ENCODE data around the gene INTS2. TPM values are rescaled to one million over a fixed set of nuclear protein-coding genes. Genes with fewer than 3 reads are reported as not detected.
"Not testable (repeated sequence)": the region's sequence is repeated elsewhere in the genome, so short reads cannot be mapped to it uniquely, and the experiment has no call there.

The INTS2 gene
- total RNA-seq, 2 donors from 2014 or later: 10.3 to 10.8 TPM

DNA sequence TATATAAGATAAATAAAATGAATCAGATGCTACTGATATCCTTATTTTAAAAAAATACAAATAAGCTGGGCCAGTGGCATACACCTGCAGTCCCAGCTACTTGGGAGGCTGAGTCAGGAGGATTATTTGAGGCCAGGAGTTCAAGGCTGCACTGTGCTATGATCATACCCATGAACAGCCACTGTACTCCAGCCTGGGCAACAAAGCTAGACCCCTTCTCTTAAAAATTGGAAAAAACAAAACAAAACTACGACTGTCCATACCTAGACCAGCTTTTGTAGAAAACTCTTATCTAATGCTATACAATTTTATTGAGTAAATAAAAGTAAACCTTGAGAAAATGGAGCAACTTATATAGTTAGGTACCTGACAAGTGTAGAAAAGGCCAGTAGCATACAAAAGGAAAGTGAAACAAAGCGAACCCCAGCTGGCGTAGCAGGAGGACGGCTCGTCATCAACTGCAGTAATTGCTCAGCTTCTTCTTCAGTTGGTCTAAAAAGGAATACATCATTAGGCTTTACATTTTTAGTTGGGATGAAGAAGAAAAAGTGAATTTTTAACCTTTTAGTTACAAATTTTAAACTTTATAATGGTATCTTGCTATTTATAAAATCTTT is 23.6 kb downstream of the INTS2 start:
- ATAC-seq (no peak), DNase-seq (no peak)
- intact Hi-C loops (cut with DNase I): no loop called here

- DNase-seq (no peak), ATAC-seq (no peak)
- intact Hi-C loops (cut with DNase I): no loop called here
Observed at GRCh38 chr17:61903251-61903650, 24.5 kb downstream of the INTS2 start.

- ATAC-seq: no peak
- DNase-seq: no peak
- intact Hi-C loops (cut with DNase I): no loop called here
Observed at GRCh38 chr17:61897548-61898180, 30.1 kb downstream of the INTS2 start.

- intact Hi-C loops (cut with DNase I): no loop called here
- ATAC-seq (no peak), DNase-seq (no peak)
Observed at GRCh38 chr17:61895391-61895790, 32.4 kb downstream of the INTS2 start.

DNA sequence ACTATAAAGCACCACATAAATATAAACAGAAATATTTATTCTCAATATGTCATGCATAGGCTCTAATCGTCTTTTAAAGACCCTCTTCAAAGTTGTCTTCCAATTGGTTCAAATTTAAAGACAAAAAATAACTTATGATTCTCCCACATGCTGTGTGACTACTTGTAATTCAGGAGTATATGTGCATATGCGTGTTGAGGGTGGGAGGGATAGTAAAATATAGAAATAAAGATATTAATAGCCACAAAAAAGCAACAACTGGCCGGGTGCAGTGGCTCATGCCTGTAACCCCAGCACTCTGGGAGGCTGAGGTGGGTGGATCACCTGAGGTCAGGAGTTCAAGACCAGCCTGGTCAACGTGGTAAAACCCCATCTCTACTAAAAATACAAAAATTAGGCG is 33.5 kb downstream of the INTS2 start:
- intact Hi-C loops (cut with DNase I); ATAC-seq; DNase-seq: not testable (repeated sequence)

DNA sequence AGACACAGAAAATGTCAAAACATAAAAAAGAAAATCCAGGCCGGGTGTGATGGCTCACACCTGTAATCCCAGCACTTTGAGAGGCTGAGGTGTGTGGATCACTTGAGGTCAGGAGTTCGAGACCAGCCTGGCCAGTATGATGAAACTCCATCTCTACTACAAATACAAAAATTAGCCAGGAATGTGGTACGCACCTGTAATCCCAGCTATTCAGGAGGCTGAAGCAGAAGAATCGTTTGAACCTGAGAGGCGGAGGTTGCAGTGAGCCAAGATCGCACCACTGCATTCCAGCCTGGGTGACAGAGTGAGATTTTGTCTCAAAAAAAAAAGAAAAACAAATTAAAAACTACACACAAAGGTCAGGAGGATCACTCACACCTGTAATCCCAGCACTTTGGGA is 40.0 kb downstream of the INTS2 start:
- intact Hi-C loops (cut with DNase I): not testable (repeated sequence)

GRCh38 chr17:61885865-61886264 is 41.9 kb downstream of the INTS2 start:
- ATAC-seq; DNase-seq; intact Hi-C loops (cut with DNase I): not testable (repeated sequence)

More for the DNA sequence above, 40.0 kb downstream of the INTS2 start:
- not testable (repeated sequence) for DNase-seq, ATAC-seq

DNA sequence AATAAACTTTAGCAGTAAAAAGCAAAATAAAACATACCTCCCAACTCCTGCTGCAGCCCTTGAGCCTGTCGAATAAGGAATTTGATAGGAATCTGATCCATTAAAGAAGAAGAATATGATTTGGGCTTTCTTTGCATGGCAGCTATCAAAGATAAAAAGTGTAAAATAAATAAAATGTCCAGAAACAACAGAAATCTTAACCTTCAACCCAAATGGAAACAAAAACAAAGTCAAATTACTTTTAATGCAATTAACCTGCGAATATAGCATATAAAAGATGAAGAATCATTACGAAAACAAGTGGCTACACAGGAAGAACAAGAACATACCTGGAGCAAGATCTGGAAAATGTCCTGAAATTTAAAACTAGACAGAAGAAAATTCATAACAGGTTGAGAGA is 42.9 kb downstream of the INTS2 start:
- no peak for ATAC-seq

GRCh38 chr17:61880589-61881102 is 47.1 kb downstream of the INTS2 start:
- DNase-seq (no peak), ATAC-seq (no peak)
- intact Hi-C loops (cut with DNase I): no loop called here

More for the DNA sequence above, 42.9 kb downstream of the INTS2 start:
- intact Hi-C loops (cut with DNase I): no loop called here
- DNase-seq: no peak

DNA sequence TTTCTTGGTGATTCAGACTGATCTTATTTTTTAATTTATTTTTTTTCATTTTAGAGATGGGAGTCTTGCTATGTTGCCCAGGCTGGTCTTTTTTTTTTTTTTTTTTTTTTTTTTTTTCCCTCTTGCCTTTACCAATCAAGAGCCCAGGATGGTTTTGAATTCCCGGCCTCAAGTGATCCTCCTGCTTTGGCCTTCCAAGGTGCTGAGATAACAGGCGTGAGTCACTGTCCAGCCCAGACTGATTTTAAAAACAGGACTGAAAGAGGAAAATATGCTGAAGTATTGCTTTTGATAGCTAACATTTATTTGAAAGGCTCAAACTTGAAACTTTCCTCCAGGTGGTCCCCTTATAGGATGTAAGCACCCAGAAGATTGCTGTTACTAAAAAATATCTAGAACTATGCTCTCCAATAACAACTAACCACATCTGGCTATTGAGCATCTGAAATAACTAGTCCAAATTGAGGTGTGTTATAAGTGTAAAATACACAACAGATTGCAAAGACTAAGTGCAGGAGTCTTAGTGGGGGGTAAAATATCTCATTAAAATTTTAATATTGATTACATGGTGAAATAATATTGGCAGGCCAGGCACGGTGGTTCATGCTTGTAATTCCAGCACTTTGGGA is 48.7 kb downstream of the INTS2 start:
- ATAC-seq: no peak
- intact Hi-C loops (cut with DNase I): no loop called here

DNA sequence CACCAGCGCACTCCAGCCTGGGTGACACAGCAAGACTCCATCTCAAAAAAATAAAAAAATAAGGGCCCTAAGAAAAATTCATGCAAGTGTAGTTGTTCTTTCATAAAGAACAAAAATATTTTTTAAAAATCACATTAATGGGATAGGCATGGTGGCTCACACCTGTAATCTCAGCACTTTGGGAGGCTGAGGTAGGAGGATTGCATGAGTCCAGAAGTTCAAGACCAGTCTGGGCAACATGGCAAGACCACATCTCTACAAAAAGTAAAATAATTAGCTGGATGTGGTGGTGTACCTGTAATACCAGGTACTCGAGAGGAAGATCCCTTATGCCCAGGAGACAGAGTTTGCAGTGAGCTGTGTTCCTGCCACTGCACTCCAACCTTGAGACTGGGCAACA is 49.3 kb downstream of the INTS2 start:
- ATAC-seq (no peak), DNase-seq (no peak)
- intact Hi-C loops (cut with DNase I): no loop called here

More for the DNA sequence above, 48.7 kb downstream of the INTS2 start:
- no peak for DNase-seq

DNA sequence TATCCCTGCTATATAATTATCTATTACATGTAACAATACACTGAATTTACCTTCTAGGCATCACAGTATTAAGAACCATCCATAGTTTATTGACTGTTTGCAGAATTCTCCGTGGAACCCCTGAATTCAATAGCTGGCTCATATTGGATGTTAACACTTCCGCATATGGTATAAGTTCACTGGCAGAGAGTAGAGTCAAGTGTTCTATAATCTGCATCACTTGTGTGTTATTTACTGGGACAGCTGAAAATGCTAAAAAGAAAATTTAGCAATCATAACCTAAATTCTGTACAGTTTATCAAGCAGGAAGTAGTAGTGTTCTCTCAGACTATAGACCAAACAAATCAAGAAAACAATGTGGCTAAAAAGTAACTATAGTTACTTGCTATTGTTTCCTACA is 49.9 kb downstream of the INTS2 start:
- no peak for DNase-seq
- intact Hi-C loops (cut with DNase I): no loop called here
- ATAC-seq: no peak

DNA sequence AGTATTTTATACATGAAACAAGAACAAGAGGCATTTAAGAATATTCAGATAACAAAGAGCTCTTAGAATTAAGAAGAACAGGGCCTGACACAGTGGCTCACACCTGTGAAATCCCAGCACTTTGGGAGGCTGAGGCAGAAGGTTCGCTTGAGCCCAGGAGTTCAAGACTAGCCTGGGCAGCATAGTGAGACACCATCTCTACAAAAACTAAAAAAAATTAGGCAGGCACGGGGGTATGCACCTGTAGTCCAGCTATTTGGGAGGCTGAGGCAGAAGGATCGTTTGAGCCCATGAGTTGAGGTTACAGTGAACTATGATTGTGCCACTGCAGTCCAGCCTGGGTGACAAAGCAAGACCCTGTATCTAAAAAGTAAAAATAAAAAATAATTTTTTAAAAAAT is 52.0 kb downstream of the INTS2 start:
- ATAC-seq: no peak
- DNase-seq: no peak
- intact Hi-C loops (cut with DNase I): no loop called here

GRCh38 chr17:61875285-61875684 is 52.5 kb downstream of the INTS2 start:
- intact Hi-C loops (cut with DNase I): no loop called here
- ATAC-seq (no peak), DNase-seq (no peak)

GRCh38 chr17:61874075-61874474 is 53.7 kb downstream of the INTS2 start:
- intact Hi-C loops (cut with DNase I): no loop called here
- ATAC-seq (no peak), DNase-seq (no peak)

GRCh38 chr17:61872099-61872498 is 55.7 kb downstream of the INTS2 start:
- intact Hi-C loops (cut with DNase I): no loop called here
- ATAC-seq (no peak), DNase-seq (no peak)

GRCh38 chr17:61869138-61869537 is 58.6 kb downstream of the INTS2 start:
- DNase-seq (no peak), ATAC-seq (no peak)
- intact Hi-C loops (cut with DNase I): no loop called here

- intact Hi-C loops (cut with DNase I): no loop called here
- DNase-seq (no peak), ATAC-seq (no peak)
Observed at GRCh38 chr17:61868074-61868473, 59.7 kb downstream of the INTS2 start.

GRCh38 chr17:61867033-61867432 is 60.7 kb downstream of the INTS2 start:
- ATAC-seq (no peak), DNase-seq (no peak)
- intact Hi-C loops (cut with DNase I): no loop called here

DNA sequence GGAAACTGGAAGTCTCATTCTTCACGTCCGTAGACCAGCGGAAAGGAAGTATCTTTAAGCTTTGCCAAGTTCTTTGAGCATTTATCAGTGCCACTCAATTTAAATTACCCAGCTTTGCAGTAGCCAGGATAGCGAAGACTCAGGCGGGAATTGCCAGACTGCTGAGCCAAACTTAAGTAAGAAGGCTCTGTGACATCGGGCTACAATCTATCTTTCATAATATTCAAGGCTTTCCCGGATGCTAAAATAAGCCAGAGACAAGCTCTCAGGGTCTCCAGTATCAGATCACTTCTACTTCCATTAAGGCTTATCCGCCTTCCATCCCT is 64.0 kb downstream of the INTS2 start:
- DNase-seq (no peak), ATAC-seq (peak; percentile 58 to 60)
- intact Hi-C loops (cut with DNase I): no loop called here

All from left cardiac atrium (tissue), 4 donors.